Keratinocyte (primary cell): ENCODE measurements around the gene KRT73. TPM values are rescaled to one million over a fixed set of nuclear protein-coding genes. Genes with fewer than 3 reads are reported as not detected.

Experiments used
- DNase-seq: peaks from one replicate; pipeline ENCODE4 v3.0.0-alpha.2; 2011; ENCODE audit warnings: low read depth, missing footprints, low spot score
- FAIRE-seq: peaks from 2 replicates; lab custom pipeline; 2011; peaks lifted over from hg19 to GRCh38; lab: Jason Lieb, UNC
- H2AFZ ChIP-seq: 2 replicates; pipeline ENCODE4 v1.6.0; 2012; ENCODE audit warnings: low read length, control low read depth, inconsistent platforms; ENCODE audit not compliant: control insufficient read depth
- H3K27ac ChIP-seq: 2 replicates; pipeline ENCODE4 v1.5.1; 2011; ENCODE audit warnings: low read length; ENCODE audit not compliant: control insufficient read depth, insufficient read depth
- H3K27me3 ChIP-seq: 3 replicates; pipeline ENCODE4 v1.6.0; 2011; ENCODE audit warnings: low read length; ENCODE audit not compliant: control insufficient read depth, insufficient read depth; ENCODE audit errors: extremely low read depth
- H3K36me3 ChIP-seq, 2 experiments: 2 replicates in 1 of 2; 3 replicates in 1 of 2; pipeline ENCODE4 v1.5.1; 2011; ENCODE audit warnings: low read length in 2 of 2, mild to moderate bottlenecking in 1 of 2; ENCODE audit not compliant: control insufficient read depth in 2 of 2, insufficient read depth in 2 of 2; ENCODE audit errors: extremely low read depth in 1 of 2
- H3K4me1 ChIP-seq: 3 replicates; pipeline ENCODE4 v1.5.1; 2011; ENCODE audit warnings: low read length; ENCODE audit not compliant: control insufficient read depth, insufficient read depth; ENCODE audit errors: extremely low read depth
- H3K4me2 ChIP-seq: 3 replicates; pipeline ENCODE4 v1.6.0; 2011; ENCODE audit warnings: low read depth, low read length; ENCODE audit not compliant: control insufficient read depth, insufficient read depth; ENCODE audit errors: extremely low read depth
- H3K4me3 ChIP-seq, 3 experiments: fragments of 200-600 bp in 1 of 3; sonication (generic) in 1 of 3; 2 replicates in 2 of 3; 3 replicates in 1 of 3; pipeline ENCODE4 v1.5.1; 2011 to 2016; ENCODE audit warnings: low read length in 3 of 3, mild to moderate bottlenecking in 3 of 3, control low read depth in 2 of 3, inconsistent platforms in 1 of 3, low read depth in 1 of 3, mixed read lengths in 1 of 3, mixed run types in 1 of 3, moderate library complexity in 1 of 3; ENCODE audit not compliant: control insufficient read depth in 2 of 3, insufficient read depth in 2 of 3; ENCODE audit errors: extremely low read depth in 1 of 3
- H3K79me2 ChIP-seq: 2 replicates; pipeline ENCODE4 v1.6.0; 2012; ENCODE audit warnings: low read length; ENCODE audit not compliant: control insufficient read depth, insufficient read depth
- H3K9ac ChIP-seq: 3 replicates; pipeline ENCODE4 v1.6.0; 2011; ENCODE audit warnings: low read length; ENCODE audit not compliant: control insufficient read depth, insufficient read depth; ENCODE audit errors: extremely low read depth
- H3K9me1 ChIP-seq: 3 replicates; pipeline ENCODE4 v1.6.0; 2011; ENCODE audit warnings: low read length; ENCODE audit not compliant: control insufficient read depth, insufficient read depth; ENCODE audit errors: extremely low read depth
- H3K9me3 ChIP-seq: 2 replicates; pipeline ENCODE4 v1.5.1; 2012; ENCODE audit warnings: low read depth, low read length; ENCODE audit not compliant: control insufficient read depth
- H4K20me1 ChIP-seq: 3 replicates; pipeline ENCODE4 v1.6.0; 2011; ENCODE audit warnings: low read length; ENCODE audit not compliant: control insufficient read depth, insufficient read depth; ENCODE audit errors: extremely low read depth
- EZH2 ChIP-seq: IDR thresholded peaks from one replicate; pipeline ENCODE4 v1.6.1; 2012; ENCODE audit warnings: inconsistent platforms, mild to moderate bottlenecking, low read length, moderate library complexity
- dilution Hi-C: fragments of 300-500 bp; cut with MboI; formaldehyde crosslinking; loops from one replicate; pipeline ENCODE4 v1.7.0; 2020; ENCODE audit warnings: low sequenced_read_pairs; ENCODE audit not compliant: extremely low pct_ligation_motif_present
- polyA plus RNA-seq, 5 experiments: library from polyadenylated mRNA; depleted of rRNA in 3 of 5; stranded (reverse) in 3 of 5; stranded (forward) in 1 of 5; unstranded in 1 of 5; fragments of >200 nt; gene quantifications; 1 replicate in 1 of 5; 2 replicates in 3 of 5; 3 replicates in 1 of 5; pipeline versions ENCODE4 v1.2.1 to v1.2.3, GENCODE V29; 2011 to 2012; ENCODE audit warnings: missing spikeins in 2 of 5, low read depth in 1 of 5, low replicate concordance in 1 of 5
- TF ChIP-seq, protein P1 (sequence below), 3 experiments: IDR thresholded peaks in 1 of 3; conservative IDR thresholded peaks in 1 of 3; optimal IDR thresholded peaks in 1 of 3; 2 replicates in 2 of 3; 3 replicates in 1 of 3; pipeline versions ENCODE3 to v1.5.1; 2011; ENCODE audit warnings: low read length in 3 of 3, mild to moderate bottlenecking in 3 of 3, moderate library complexity in 2 of 3, control low read depth in 1 of 3, inconsistent platforms in 1 of 3; ENCODE audit not compliant: insufficient read depth in 2 of 3; ENCODE audit errors: extremely low read depth in 1 of 3

Gene KRT73
- polyA plus RNA-seq, 1 donor (not counting 4 experiments of a cell fraction or from before 2014, with no cell fraction given): 0.03 TPM

DNA sequence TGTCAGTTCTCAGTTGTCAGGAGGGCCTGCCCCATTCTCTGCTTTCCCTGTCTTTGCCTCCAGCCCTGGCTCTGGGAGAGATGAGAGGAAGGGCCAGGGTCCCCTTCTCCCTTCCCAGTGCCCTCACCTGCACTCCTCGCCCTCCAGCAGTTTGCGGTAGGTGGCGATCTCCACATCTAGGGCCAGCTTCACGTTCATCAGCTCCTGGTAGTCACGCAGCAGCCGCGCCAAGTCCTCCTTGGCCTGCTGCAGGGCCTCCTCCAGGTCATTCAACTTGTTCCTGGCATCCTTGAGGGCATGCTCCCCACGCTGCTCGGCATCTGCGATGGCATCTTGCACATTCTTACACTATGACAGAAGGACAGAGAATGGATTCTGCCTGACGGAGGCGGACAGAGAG, 28.3 kb upstream of the KRT73 start:
- H3K4me1 ChIP-seq: peaks cover 5% of the 10 kb centered on the region
- H3K36me3 ChIP-seq: no peaks in the 10 kb centered on the region
- no peak overlapping the region for H3K4me2 ChIP-seq
- no peak overlapping the region for H3K4me3 ChIP-seq
- H2AFZ ChIP-seq: no peak overlapping the region
- FAIRE-seq (no peak), DNase-seq (no peak)
- no peaks in the 10 kb centered on the region for H3K79me2 ChIP-seq
- no peak overlapping the region for H3K9ac ChIP-seq
- TF ChIP-seq, protein P1, sequence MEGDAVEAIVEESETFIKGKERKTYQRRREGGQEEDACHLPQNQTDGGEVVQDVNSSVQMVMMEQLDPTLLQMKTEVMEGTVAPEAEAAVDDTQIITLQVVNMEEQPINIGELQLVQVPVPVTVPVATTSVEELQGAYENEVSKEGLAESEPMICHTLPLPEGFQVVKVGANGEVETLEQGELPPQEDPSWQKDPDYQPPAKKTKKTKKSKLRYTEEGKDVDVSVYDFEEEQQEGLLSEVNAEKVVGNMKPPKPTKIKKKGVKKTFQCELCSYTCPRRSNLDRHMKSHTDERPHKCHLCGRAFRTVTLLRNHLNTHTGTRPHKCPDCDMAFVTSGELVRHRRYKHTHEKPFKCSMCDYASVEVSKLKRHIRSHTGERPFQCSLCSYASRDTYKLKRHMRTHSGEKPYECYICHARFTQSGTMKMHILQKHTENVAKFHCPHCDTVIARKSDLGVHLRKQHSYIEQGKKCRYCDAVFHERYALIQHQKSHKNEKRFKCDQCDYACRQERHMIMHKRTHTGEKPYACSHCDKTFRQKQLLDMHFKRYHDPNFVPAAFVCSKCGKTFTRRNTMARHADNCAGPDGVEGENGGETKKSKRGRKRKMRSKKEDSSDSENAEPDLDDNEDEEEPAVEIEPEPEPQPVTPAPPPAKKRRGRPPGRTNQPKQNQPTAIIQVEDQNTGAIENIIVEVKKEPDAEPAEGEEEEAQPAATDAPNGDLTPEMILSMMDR (optimal IDR thresholded peaks at IDR 0.05 in 1 of 3, IDR thresholded peaks at IDR 0.05 in 1 of 3, conservative IDR thresholded peaks at IDR 0.05 in 1 of 3; ENCODE audit: extremely low read depth in 1 of 3, insufficient read depth in 2 of 3, low read length in 3 of 3): no peak
- TF ChIP-seq EZH2: no peak
- dilution Hi-C loops: no loop called here
- no peaks in the 10 kb centered on the region for H3K9me1 ChIP-seq
- H4K20me1 ChIP-seq: no peaks in the 10 kb centered on the region
- peaks cover 13% of the 10 kb centered on the region for H3K27me3 ChIP-seq
- no peak overlapping the region for H3K27ac ChIP-seq
- no peaks in the 10 kb centered on the region for H3K9me3 ChIP-seq

DNA sequence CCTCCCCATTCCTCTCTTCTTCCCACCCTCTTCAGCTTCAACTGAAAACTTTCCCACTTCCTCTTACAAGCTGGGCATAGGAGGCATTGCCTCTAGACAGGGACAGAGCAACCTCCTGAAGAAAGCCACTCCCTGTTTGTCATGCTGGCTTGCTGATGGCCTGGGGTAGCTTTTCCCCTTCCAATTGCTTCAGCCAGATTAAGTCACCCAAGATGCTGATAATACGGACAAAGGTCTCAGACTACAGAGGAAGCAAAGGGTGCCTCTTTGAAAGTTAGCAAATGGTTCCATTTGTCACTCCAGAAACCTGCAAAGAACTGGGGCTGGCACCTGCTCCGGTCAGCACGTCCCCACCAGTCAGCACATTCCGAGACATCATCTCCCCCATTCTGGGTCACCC, 27.6 kb upstream of the KRT73 start:
- H3K9ac ChIP-seq: no peak overlapping the region
- H3K4me3 ChIP-seq: no peak overlapping the region
- H3K9me1 ChIP-seq: no peaks in the 10 kb centered on the region
- H3K27ac ChIP-seq: no peak overlapping the region
- H3K9me3 ChIP-seq: no peaks in the 10 kb centered on the region
- TF ChIP-seq EZH2: no peak
- TF ChIP-seq, protein P1 (optimal IDR thresholded peaks at IDR 0.05 in 1 of 3, IDR thresholded peaks at IDR 0.05 in 1 of 3, conservative IDR thresholded peaks at IDR 0.05 in 1 of 3; ENCODE audit: extremely low read depth in 1 of 3, insufficient read depth in 2 of 3, low read length in 3 of 3): no peak
- no peaks in the 10 kb centered on the region for H4K20me1 ChIP-seq
- peaks cover 4% of the 10 kb centered on the region for H3K4me1 ChIP-seq
- H3K79me2 ChIP-seq: no peaks in the 10 kb centered on the region
- no peak overlapping the region for H3K4me2 ChIP-seq
- DNase-seq (no peak), FAIRE-seq (no peak)
- no peaks in the 10 kb centered on the region for H3K36me3 ChIP-seq
- H3K27me3 ChIP-seq: peaks cover 14% of the 10 kb centered on the region
- dilution Hi-C loops: no loop called here
- no peak overlapping the region for H2AFZ ChIP-seq
